ENCODE measurements around the gene SMARCD1.

DNA sequence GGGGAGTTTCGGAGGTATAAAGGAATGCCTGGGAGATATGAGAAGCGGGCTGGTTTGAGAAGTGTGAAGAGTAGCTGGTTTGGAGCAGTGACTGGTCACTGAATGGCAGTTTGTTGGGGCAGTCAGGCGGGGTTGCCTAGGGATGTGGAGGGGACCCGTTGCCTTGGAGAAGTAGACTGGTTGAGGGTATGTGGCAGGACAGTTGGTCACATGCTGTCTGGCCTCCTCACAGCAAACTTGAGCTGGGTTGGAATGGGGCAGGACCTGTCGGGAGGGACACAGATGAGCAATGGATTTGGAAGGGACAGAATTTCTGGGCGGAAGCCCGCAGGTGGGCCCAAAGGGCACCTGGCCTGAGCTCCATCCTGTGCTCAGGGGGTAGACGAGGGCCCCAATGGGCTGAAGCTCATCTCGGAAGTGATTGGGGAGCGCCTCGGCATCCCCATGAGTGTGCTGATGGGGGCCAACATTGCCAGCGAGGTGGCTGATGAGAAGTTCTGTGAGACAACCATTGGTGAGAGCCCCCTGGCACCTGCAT is 20.8 kb downstream of the SMARCD1 start:
- no peak for TF ChIP-seq CTCF (IDR thresholded peaks at IDR 0.05)
- no peak for TF ChIP-seq POLR2A (IDR thresholded peaks at IDR 0.05)
